Liver (tissue), 3 donors: Measurements from ENCODE around the gene MSLN.

Experiments
- CTCF ChIP-seq: fragments of 150-350 bp; IDR thresholded peaks from 2 replicates; pipeline ENCODE4 v1.5.1; 2017; ENCODE audit warnings: improper control_type of control experiment, low read depth, low read length; ENCODE audit not compliant: missing input control
- EGR1 ChIP-seq, 2 donors: IDR thresholded peaks; 2 replicates each; pipeline ENCODE4 v1.6.1; 2016 to 2018; ENCODE audit warnings: antibody characterized with exemption in 2 of 2, low read depth in 2 of 2
- GABPA ChIP-seq, 2 donors: IDR thresholded peaks in 1 of 2; conservative IDR thresholded peaks in 1 of 2; 2 replicates each; pipeline ENCODE4 v1.6.1; 2016; ENCODE audit warnings: antibody characterized with exemption in 2 of 2, mild to moderate bottlenecking in 1 of 2, moderate library complexity in 1 of 2
- HNF4G ChIP-seq: IDR thresholded peaks from 2 replicates; pipeline ENCODE4 v1.6.1; 2016; ENCODE audit warnings: antibody characterized with exemption
- JUND ChIP-seq, 2 donors: IDR thresholded peaks; 2 replicates each; pipeline ENCODE4 v1.6.1; 2016; ENCODE audit warnings: antibody characterized with exemption in 2 of 2
- MAX ChIP-seq: IDR thresholded peaks from 2 replicates; pipeline ENCODE4 v1.6.1; 2016; ENCODE audit warnings: antibody characterized with exemption
- RAD21 ChIP-seq, 2 donors: IDR thresholded peaks; 2 replicates each; pipeline ENCODE4 v1.6.1; 2016; ENCODE audit warnings: antibody characterized with exemption in 2 of 2, mild to moderate bottlenecking in 2 of 2
- REST ChIP-seq: IDR thresholded peaks from 2 replicates; pipeline ENCODE4 v1.6.1; 2016; ENCODE audit warnings: antibody characterized with exemption, mild to moderate bottlenecking
- TAF1 ChIP-seq: conservative IDR thresholded peaks from 2 replicates; pipeline ENCODE4 v1.6.1; 2016; ENCODE audit warnings: antibody characterized with exemption, mild to moderate bottlenecking
- YY1 ChIP-seq: IDR thresholded peaks from 2 replicates; pipeline ENCODE4 v1.6.1; 2016; ENCODE audit warnings: antibody characterized with exemption, mild to moderate bottlenecking
- ZBTB33 ChIP-seq: IDR thresholded peaks from 2 replicates; pipeline ENCODE4 v1.6.1; 2016; ENCODE audit warnings: antibody characterized with exemption
- donor health status: healthy.
- donor health status: healthy.

GRCh38 chr16:781346-782010 is 20.9 kb downstream of the MSLN start:
- TF ChIP-seq YY1: no peak
- no peak for TF ChIP-seq RAD21 (IDR thresholded peaks at IDR 0.05)
- no peak for TF ChIP-seq JUND (IDR thresholded peaks at IDR 0.05)
- no peak for TF ChIP-seq CTCF
- no peak for TF ChIP-seq GABPA (IDR thresholded peaks at IDR 0.05 in 1 of 2, conservative IDR thresholded peaks at IDR 0.05 in 1 of 2)
- no peak for TF ChIP-seq EGR1 (IDR thresholded peaks at IDR 0.05; ENCODE audit: low read depth in 2 of 2)
- no peak for TF ChIP-seq REST
- TF ChIP-seq TAF1: no peak
- no peak for TF ChIP-seq ZBTB33
- no peak for TF ChIP-seq MAX
- TF ChIP-seq HNF4G: no peak
